Measurements from ENCODE around the gene NCKAP5. TPM values are rescaled to one million over a fixed set of nuclear protein-coding genes. Genes with fewer than 3 reads are reported as not detected.

NCKAP5 gene
- total RNA-seq, 1 experiment from 2014 or later, result 6.5 TPM

GRCh38 chr2:132636346-132636745 is 931.9 kb downstream of the NCKAP5 start:
- DNase-seq (ENCODE audit: low read depth), result no peak

GRCh38 chr2:132633635-132634034 is 934.6 kb downstream of the NCKAP5 start:
- DNase-seq (ENCODE audit: low read depth), result no peak

GRCh38 chr2:132632000-132632649 is 936.1 kb downstream of the NCKAP5 start:
- peak; percentile 89 for DNase-seq (ENCODE audit: low read depth)

- peak; percentile 73 for DNase-seq (ENCODE audit: low read depth)
Measured at GRCh38 chr2:132627536-132627935, 940.7 kb downstream of the NCKAP5 start.

- peak; percentile 92 for DNase-seq (ENCODE audit: low read depth)
Measured at GRCh38 chr2:132623096-132623839, 945.0 kb downstream of the NCKAP5 start.

All from M059J (cell line).